ENCODE results near the gene CTIF.

The CTIF gene

DNA sequence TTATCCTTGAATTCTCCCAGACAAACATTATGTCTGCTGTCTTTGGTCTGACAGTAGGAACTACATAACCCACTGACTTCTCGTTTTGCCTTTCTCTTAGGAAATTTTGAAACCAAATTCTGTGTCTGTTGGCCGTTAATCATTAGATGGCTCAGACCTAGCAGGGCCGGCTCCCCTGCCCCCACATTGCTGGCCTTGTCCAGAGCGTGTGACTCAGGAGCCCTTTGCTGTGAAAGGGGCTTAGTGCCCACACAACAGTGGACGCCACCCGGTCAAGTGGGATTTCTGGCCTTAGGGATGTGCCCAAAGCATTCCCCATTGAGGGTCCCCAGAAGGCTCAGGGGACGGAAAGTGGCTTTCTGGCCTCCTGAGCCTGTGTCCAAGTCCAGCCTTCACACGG, 137.5 kb downstream of the CTIF start:
- H3K27ac ChIP-seq: peak overlapping the region; percentile 71
- peak overlapping the region in 1 of 2 experiments; percentile 1 for H3K4me3 ChIP-seq (ENCODE audit: low read depth in 1 of 2, low read length in 1 of 2)
- H3K27me3 ChIP-seq: no peaks in the 10 kb centered on the region
- TF ChIP-seq, protein P1, sequence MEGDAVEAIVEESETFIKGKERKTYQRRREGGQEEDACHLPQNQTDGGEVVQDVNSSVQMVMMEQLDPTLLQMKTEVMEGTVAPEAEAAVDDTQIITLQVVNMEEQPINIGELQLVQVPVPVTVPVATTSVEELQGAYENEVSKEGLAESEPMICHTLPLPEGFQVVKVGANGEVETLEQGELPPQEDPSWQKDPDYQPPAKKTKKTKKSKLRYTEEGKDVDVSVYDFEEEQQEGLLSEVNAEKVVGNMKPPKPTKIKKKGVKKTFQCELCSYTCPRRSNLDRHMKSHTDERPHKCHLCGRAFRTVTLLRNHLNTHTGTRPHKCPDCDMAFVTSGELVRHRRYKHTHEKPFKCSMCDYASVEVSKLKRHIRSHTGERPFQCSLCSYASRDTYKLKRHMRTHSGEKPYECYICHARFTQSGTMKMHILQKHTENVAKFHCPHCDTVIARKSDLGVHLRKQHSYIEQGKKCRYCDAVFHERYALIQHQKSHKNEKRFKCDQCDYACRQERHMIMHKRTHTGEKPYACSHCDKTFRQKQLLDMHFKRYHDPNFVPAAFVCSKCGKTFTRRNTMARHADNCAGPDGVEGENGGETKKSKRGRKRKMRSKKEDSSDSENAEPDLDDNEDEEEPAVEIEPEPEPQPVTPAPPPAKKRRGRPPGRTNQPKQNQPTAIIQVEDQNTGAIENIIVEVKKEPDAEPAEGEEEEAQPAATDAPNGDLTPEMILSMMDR (IDR thresholded peaks at IDR 0.05): no peak
- H3K4me1 ChIP-seq (ENCODE audit: control insufficient read depth in 1 of 2, insufficient read depth in 1 of 2, low read depth in 1 of 2, low read length in 1 of 2): peaks cover 53 to 54% of the 10 kb centered on the region in 2 experiments
- no peaks in the 10 kb centered on the region for H3K9me3 ChIP-seq
- no peaks in the 10 kb centered on the region for H3K36me3 ChIP-seq

DNA sequence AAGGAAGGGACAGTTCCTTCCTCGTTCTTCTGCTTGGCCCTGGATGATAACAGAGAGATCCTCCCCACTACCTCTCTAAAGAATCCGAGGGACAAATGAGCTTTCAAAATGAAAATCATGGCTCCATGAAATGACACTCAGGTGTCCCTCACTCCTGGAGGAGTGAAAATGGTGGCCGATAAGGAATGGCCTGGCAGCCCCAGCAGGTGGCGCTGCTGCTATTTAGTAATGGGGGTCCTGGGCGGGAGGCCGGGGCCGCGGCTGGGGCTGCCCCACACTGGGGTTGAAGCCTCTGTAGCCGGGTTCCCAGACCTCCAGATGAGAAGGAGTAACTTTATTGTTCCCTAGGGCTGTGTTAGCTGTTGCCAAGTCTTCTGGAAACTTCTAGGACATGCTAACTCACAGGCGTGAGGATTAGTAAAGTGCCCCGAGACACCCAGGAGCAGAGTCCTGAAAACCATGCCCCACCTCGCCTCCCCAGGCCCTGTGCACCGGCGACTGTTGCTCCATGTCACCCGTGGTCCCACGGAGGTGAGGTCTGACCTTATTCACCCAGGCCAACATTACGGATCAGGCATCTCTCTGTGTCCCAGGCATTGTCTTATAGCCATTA, 138.0 kb downstream of the CTIF start:
- TF ChIP-seq, protein P1 (IDR thresholded peaks at IDR 0.05): peak; percentile 74
- H3K27ac ChIP-seq: peak overlapping the region; percentile 71
- H3K9me3 ChIP-seq: no peaks in the 10 kb centered on the region
- H3K27me3 ChIP-seq: no peaks in the 10 kb centered on the region
- H3K36me3 ChIP-seq: no peaks in the 10 kb centered on the region
- peak overlapping the region in 1 of 2 experiments; percentile 1 for H3K4me3 ChIP-seq (ENCODE audit: low read depth in 1 of 2, low read length in 1 of 2)
- peaks cover 51 to 53% of the 10 kb centered on the region in 2 experiments for H3K4me1 ChIP-seq (ENCODE audit: control insufficient read depth in 1 of 2, insufficient read depth in 1 of 2, low read depth in 1 of 2, low read length in 1 of 2)

DNA sequence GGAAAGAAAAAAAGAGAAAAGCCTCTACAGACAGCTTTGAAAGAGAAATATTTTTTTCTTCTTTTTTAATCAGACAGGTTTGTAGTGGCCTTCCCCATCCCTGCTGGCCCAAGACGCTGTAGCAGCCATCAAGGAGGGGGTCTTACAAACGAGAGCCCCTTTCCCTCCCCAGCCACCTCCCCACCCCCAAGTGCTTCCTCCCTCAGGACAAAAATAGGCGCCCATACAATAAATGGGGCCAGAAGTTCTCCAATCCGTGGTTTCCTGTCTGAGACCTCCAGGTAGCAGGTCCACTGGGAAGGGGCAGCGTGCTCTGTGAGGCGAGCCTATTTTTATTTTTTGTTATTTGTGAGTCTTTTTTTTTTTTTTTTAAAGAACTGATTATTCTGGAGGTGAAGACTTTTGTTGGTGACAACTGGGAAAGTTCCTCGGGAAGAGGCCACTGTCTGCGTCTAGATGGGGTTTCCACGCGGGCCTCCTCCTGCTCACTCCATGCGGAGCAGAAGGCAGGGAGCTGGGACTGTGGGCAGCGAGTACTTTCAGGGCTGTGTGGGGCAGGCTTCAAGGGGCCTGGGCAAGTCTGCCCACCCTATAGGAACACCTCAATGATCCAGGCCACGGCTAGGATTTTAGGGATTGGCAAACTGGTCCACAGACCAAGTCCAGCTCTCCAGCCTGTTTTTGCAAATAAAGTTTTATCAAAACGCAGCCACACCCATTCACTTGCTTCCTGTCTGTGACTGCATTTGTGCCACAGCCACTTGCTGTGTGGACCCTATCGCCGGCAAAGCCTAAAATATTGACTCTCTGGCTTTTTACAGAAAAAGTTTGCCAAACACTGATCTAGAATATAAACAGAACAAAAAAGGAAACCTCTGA, 139.6 kb downstream of the CTIF start:
- H3K9me3 ChIP-seq: no peaks in the 10 kb centered on the region
- no peaks in the 10 kb centered on the region for H3K27me3 ChIP-seq
- H3K4me1 ChIP-seq (ENCODE audit: control insufficient read depth in 1 of 2, insufficient read depth in 1 of 2, low read depth in 1 of 2, low read length in 1 of 2): peaks cover 35 to 36% of the 10 kb centered on the region in 2 experiments
- H3K4me3 ChIP-seq (ENCODE audit: low read depth in 1 of 2, low read length in 1 of 2): no peak overlapping the region
- TF ChIP-seq, protein P1 (IDR thresholded peaks at IDR 0.05): no peak
- no peaks in the 10 kb centered on the region for H3K36me3 ChIP-seq
- H3K27ac ChIP-seq: no peak overlapping the region

DNA sequence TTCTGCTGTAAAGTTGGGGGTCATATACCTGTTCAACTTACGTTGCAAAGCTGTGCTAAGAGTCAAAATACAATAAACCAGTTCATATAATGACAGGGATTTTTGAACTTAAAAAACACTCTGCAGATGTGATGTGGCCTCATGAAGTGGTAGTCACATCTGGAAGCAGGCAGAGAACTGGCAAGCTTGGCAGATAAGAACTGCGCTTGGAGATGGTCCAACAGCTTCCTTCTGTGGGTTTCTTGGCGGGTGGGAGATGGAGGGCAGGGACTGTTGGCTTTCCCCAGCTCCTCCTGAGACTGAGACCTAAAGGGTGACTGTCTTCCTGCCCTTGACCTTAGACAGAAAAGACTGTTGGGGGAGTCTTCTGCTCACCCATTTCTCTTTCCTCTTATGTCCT, 140.4 kb downstream of the CTIF start:
- no peak overlapping the region for H3K4me3 ChIP-seq (ENCODE audit: low read depth in 1 of 2, low read length in 1 of 2)
- no peaks in the 10 kb centered on the region for H3K27me3 ChIP-seq
- peaks cover 27 to 29% of the 10 kb centered on the region in 2 experiments for H3K4me1 ChIP-seq (ENCODE audit: control insufficient read depth in 1 of 2, insufficient read depth in 1 of 2, low read depth in 1 of 2, low read length in 1 of 2)
- TF ChIP-seq, protein P1 (IDR thresholded peaks at IDR 0.05): no peak
- H3K27ac ChIP-seq: no peak overlapping the region
- no peaks in the 10 kb centered on the region for H3K36me3 ChIP-seq
- H3K9me3 ChIP-seq: no peaks in the 10 kb centered on the region

DNA sequence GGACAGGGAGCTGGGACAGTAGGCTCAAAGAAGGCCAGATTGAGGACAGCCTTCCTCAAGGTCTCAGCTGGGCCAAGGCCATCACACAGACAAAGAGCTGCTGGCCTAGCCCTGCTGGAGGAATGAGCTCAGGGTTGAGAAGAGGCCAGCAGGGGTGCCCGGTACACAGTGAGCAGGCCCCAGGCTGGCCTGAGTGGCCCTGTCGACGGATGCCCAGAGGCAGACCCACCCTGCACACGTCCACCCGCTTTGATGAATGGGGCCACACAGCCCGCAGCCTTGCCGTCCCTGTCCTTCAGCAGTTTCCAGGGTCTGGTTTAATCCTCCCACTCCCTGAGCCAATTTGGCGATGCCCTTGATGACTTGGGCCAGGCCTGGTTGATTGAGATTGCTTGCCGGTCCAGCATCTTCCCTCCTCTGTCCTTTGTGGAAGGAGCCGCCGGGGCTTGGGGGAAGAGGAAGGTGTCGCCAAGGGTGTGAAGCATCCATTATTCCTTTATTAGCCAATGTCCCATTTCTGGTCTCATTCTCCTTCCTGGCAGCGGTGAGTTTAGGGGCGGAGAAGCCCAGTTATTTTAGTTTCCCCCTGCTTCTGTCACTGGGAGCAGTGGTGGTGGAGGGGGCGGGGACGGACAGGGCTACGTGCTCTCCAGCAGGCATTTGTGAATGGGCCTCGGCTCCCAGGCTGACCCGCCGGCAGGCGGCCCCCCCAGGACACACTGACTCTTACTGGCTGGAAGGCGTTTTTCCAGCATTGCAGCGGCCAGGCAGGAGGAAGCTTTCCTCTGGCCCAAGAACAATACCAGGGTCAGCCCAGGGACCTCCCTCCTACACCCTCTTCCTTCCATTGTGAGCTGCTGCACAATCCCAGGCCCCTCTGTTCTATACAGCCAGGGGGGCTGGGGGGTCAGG, 141.8 kb downstream of the CTIF start:
- no peaks in the 10 kb centered on the region for H3K27me3 ChIP-seq
- no peak overlapping the region for H3K4me3 ChIP-seq (ENCODE audit: low read depth in 1 of 2, low read length in 1 of 2)
- peaks cover 14 to 15% of the 10 kb centered on the region in 2 experiments for H3K4me1 ChIP-seq (ENCODE audit: control insufficient read depth in 1 of 2, insufficient read depth in 1 of 2, low read depth in 1 of 2, low read length in 1 of 2)
- H3K27ac ChIP-seq: no peak overlapping the region
- no peaks in the 10 kb centered on the region for H3K36me3 ChIP-seq
- H3K9me3 ChIP-seq: no peaks in the 10 kb centered on the region
- TF ChIP-seq, protein P1 (IDR thresholded peaks at IDR 0.05): no peak
